DND-41 (cell line): ENCODE results near the gene ADAMTS12.

Source experiments
- CTCF ChIP-seq: IDR thresholded peaks from 2 replicates; pipeline ENCODE4 v1.5.1; 2012; ENCODE audit warnings: borderline replicate concordance, low read length, moderate library complexity, mild to moderate bottlenecking; ENCODE audit not compliant: poor library complexity, severe bottlenecking; ENCODE audit errors: extremely low read depth
- EZH2 ChIP-seq: IDR thresholded peaks from 3 replicates; pipeline ENCODE4 v1.6.1; 2012; ENCODE audit warnings: borderline replicate concordance, low read depth, mild to moderate bottlenecking, moderate library complexity, low read length, inconsistent platforms; ENCODE audit not compliant: severe bottlenecking

- TF ChIP-seq CTCF (no peak), EZH2 (no peak)
These were observed 39.5 kb downstream of the ADAMTS12 start for GRCh38 chr5:33852319-33852718.
